Keratinocyte (primary cell): Measurements from ENCODE around the gene IL6R. TPM values are rescaled to one million over a fixed set of nuclear protein-coding genes. Genes with fewer than 3 reads are reported as not detected.

ENCODE experiments used
- DNase-seq: peaks from one replicate; pipeline ENCODE4 v3.0.0-alpha.2; 2011; ENCODE audit warnings: low read depth, missing footprints, low spot score
- FAIRE-seq: peaks from 2 replicates; lab custom pipeline; 2011; peaks lifted over from hg19 to GRCh38; lab: Jason Lieb, UNC
- H2AFZ ChIP-seq: 2 replicates; pipeline ENCODE4 v1.6.0; 2012; ENCODE audit warnings: low read length, control low read depth, inconsistent platforms; ENCODE audit not compliant: control insufficient read depth
- H3K27ac ChIP-seq: 2 replicates; pipeline ENCODE4 v1.5.1; 2011; ENCODE audit warnings: low read length; ENCODE audit not compliant: control insufficient read depth, insufficient read depth
- H3K27me3 ChIP-seq: 3 replicates; pipeline ENCODE4 v1.6.0; 2011; ENCODE audit warnings: low read length; ENCODE audit not compliant: control insufficient read depth, insufficient read depth; ENCODE audit errors: extremely low read depth
- H3K36me3 ChIP-seq, 2 experiments: 2 replicates in 1 of 2; 3 replicates in 1 of 2; pipeline ENCODE4 v1.5.1; 2011; ENCODE audit warnings: low read length in 2 of 2, mild to moderate bottlenecking in 1 of 2; ENCODE audit not compliant: control insufficient read depth in 2 of 2, insufficient read depth in 2 of 2; ENCODE audit errors: extremely low read depth in 1 of 2
- H3K4me1 ChIP-seq: 3 replicates; pipeline ENCODE4 v1.5.1; 2011; ENCODE audit warnings: low read length; ENCODE audit not compliant: control insufficient read depth, insufficient read depth; ENCODE audit errors: extremely low read depth
- H3K4me2 ChIP-seq: 3 replicates; pipeline ENCODE4 v1.6.0; 2011; ENCODE audit warnings: low read depth, low read length; ENCODE audit not compliant: control insufficient read depth, insufficient read depth; ENCODE audit errors: extremely low read depth
- H3K4me3 ChIP-seq, 3 experiments: fragments of 200-600 bp in 1 of 3; sonication (generic) in 1 of 3; 2 replicates in 2 of 3; 3 replicates in 1 of 3; pipeline ENCODE4 v1.5.1; 2011 to 2016; ENCODE audit warnings: low read length in 3 of 3, mild to moderate bottlenecking in 3 of 3, control low read depth in 2 of 3, inconsistent platforms in 1 of 3, low read depth in 1 of 3, mixed read lengths in 1 of 3, mixed run types in 1 of 3, moderate library complexity in 1 of 3; ENCODE audit not compliant: control insufficient read depth in 2 of 3, insufficient read depth in 2 of 3; ENCODE audit errors: extremely low read depth in 1 of 3
- H3K79me2 ChIP-seq: 2 replicates; pipeline ENCODE4 v1.6.0; 2012; ENCODE audit warnings: low read length; ENCODE audit not compliant: control insufficient read depth, insufficient read depth
- H3K9ac ChIP-seq: 3 replicates; pipeline ENCODE4 v1.6.0; 2011; ENCODE audit warnings: low read length; ENCODE audit not compliant: control insufficient read depth, insufficient read depth; ENCODE audit errors: extremely low read depth
- H3K9me1 ChIP-seq: 3 replicates; pipeline ENCODE4 v1.6.0; 2011; ENCODE audit warnings: low read length; ENCODE audit not compliant: control insufficient read depth, insufficient read depth; ENCODE audit errors: extremely low read depth
- H3K9me3 ChIP-seq: 2 replicates; pipeline ENCODE4 v1.5.1; 2012; ENCODE audit warnings: low read depth, low read length; ENCODE audit not compliant: control insufficient read depth
- H4K20me1 ChIP-seq: 3 replicates; pipeline ENCODE4 v1.6.0; 2011; ENCODE audit warnings: low read length; ENCODE audit not compliant: control insufficient read depth, insufficient read depth; ENCODE audit errors: extremely low read depth
- CTCF ChIP-seq, 3 experiments: IDR thresholded peaks in 1 of 3; conservative IDR thresholded peaks in 1 of 3; optimal IDR thresholded peaks in 1 of 3; 2 replicates in 2 of 3; 3 replicates in 1 of 3; pipeline versions ENCODE3 to v1.5.1; 2011; ENCODE audit warnings: low read length in 3 of 3, mild to moderate bottlenecking in 3 of 3, moderate library complexity in 2 of 3, control low read depth in 1 of 3, inconsistent platforms in 1 of 3; ENCODE audit not compliant: insufficient read depth in 2 of 3; ENCODE audit errors: extremely low read depth in 1 of 3
- EZH2 ChIP-seq: IDR thresholded peaks from one replicate; pipeline ENCODE4 v1.6.1; 2012; ENCODE audit warnings: inconsistent platforms, mild to moderate bottlenecking, low read length, moderate library complexity
- dilution Hi-C: fragments of 300-500 bp; cut with MboI; formaldehyde crosslinking; loops from one replicate; pipeline ENCODE4 v1.7.0; 2020; ENCODE audit warnings: low sequenced_read_pairs; ENCODE audit not compliant: extremely low pct_ligation_motif_present
- polyA plus RNA-seq, 5 experiments: library from polyadenylated mRNA; depleted of rRNA in 3 of 5; stranded (reverse) in 3 of 5; stranded (forward) in 1 of 5; unstranded in 1 of 5; fragments of >200 nt; gene quantifications; 1 replicate in 1 of 5; 2 replicates in 3 of 5; 3 replicates in 1 of 5; pipeline versions ENCODE4 v1.2.1 to v1.2.3, GENCODE V29; 2011 to 2012; ENCODE audit warnings: missing spikeins in 2 of 5, low read depth in 1 of 5, low replicate concordance in 1 of 5

Gene IL6R
- polyA plus RNA-seq, 1 donor (not counting 4 experiments of a cell fraction or from before 2014, with no cell fraction given) = 12.6 TPM

- no peaks in the 10 kb centered on the region for H3K9me3 ChIP-seq
- H2AFZ ChIP-seq = no peak overlapping the region
- H3K36me3 ChIP-seq = no peaks in the 10 kb centered on the region
- dilution Hi-C loops = no loop called here
- H3K4me3 ChIP-seq = no peak overlapping the region
- FAIRE-seq (no peak), DNase-seq (no peak)
- H3K79me2 ChIP-seq = no peaks in the 10 kb centered on the region
- H3K27me3 ChIP-seq = peaks cover 19% of the 10 kb centered on the region
- H3K4me1 ChIP-seq = no peaks in the 10 kb centered on the region
- no peak overlapping the region for H3K27ac ChIP-seq
- no peaks in the 10 kb centered on the region for H3K9me1 ChIP-seq
- no peak overlapping the region for H3K4me2 ChIP-seq
- H4K20me1 ChIP-seq = no peaks in the 10 kb centered on the region
- TF ChIP-seq CTCF (optimal IDR thresholded peaks at IDR 0.05 in 1 of 3, IDR thresholded peaks at IDR 0.05 in 1 of 3, conservative IDR thresholded peaks at IDR 0.05 in 1 of 3; ENCODE audit: extremely low read depth in 1 of 3, insufficient read depth in 2 of 3, low read length in 3 of 3) = no peak
- no peak for TF ChIP-seq EZH2
- H3K9ac ChIP-seq = no peak overlapping the region
Observed at GRCh38 chr1:154512760-154513159, 107.6 kb downstream of the IL6R start.

GRCh38 chr1:154514066-154514553 lies 109.0 kb downstream of the IL6R start:
- no peak for DNase-seq
- Histone ChIP-seq H3K9ac (no peak overlapping the region), H3K79me2 (no peaks in the 10 kb centered on the region), H3K36me3 (no peaks in the 10 kb centered on the region), H3K4me2 (no peak overlapping the region), H3K4me1 (no peaks in the 10 kb centered on the region), H3K27me3 (peaks cover 12% of the 10 kb centered on the region), H2AFZ (no peak overlapping the region), H3K9me3 (no peaks in the 10 kb centered on the region), H3K4me3 (no peak overlapping the region), H3K27ac (no peak overlapping the region), H4K20me1 (no peaks in the 10 kb centered on the region), H3K9me1 (no peaks in the 10 kb centered on the region)
- dilution Hi-C loops = no loop called here
- FAIRE-seq = no peak
- TF ChIP-seq EZH2 (no peak), CTCF (optimal IDR thresholded peaks at IDR 0.05 in 1 of 3, IDR thresholded peaks at IDR 0.05 in 1 of 3, conservative IDR thresholded peaks at IDR 0.05 in 1 of 3; ENCODE audit: extremely low read depth in 1 of 3, insufficient read depth in 2 of 3, low read length in 3 of 3) (no peak)
